Ishikawa (cell line): ENCODE measurements around the gene ROPN1L.

Experiments
- CEBPB ChIP-seq: IDR thresholded peaks from 2 replicates; pipeline ENCODE4 v1.6.1; 2012
- CREB1 ChIP-seq: IDR thresholded peaks from 2 replicates; pipeline ENCODE4 v1.6.1; 2012; ENCODE audit warnings: low read depth
- EGR1 ChIP-seq: IDR thresholded peaks from 2 replicates; pipeline ENCODE4 v1.6.1; 2012
- EP300 ChIP-seq: IDR thresholded peaks from 2 replicates; pipeline ENCODE4 v1.6.1; 2012; ENCODE audit warnings: borderline replicate concordance
- FOXM1 ChIP-seq: IDR thresholded peaks from 2 replicates; pipeline ENCODE4 v1.6.1; 2012; ENCODE audit warnings: low read depth, borderline replicate concordance
- NFIC ChIP-seq: IDR thresholded peaks from 2 replicates; pipeline ENCODE4 v1.6.1; 2012
- RAD21 ChIP-seq: IDR thresholded peaks from 2 replicates; pipeline ENCODE4 v1.6.1; 2012; ENCODE audit warnings: low read depth
- TAF1 ChIP-seq: IDR thresholded peaks from 2 replicates; pipeline ENCODE4 v1.6.1; 2012; ENCODE audit warnings: low read depth, mild to moderate bottlenecking
- TCF12 ChIP-seq: IDR thresholded peaks from 2 replicates; pipeline ENCODE4 v1.6.1; 2012; ENCODE audit warnings: low read depth
- TEAD4 ChIP-seq: IDR thresholded peaks from 2 replicates; pipeline ENCODE4 v1.6.1; 2012
- YY1 ChIP-seq: IDR thresholded peaks from 2 replicates; pipeline ENCODE4 v1.6.1; 2012; ENCODE audit warnings: low read depth
- ZBTB7A ChIP-seq: IDR thresholded peaks from 2 replicates; pipeline ENCODE4 v1.6.1; 2012; ENCODE audit warnings: low read depth
- TF ChIP-seq, protein P1 (sequence below): IDR thresholded peaks from 2 replicates; pipeline ENCODE4 v1.6.1; 2012
- TF ChIP-seq, protein P2 (sequence below): IDR thresholded peaks from 2 replicates; pipeline ENCODE4 v1.6.1; 2012
- TF ChIP-seq, protein P3 (sequence below): IDR thresholded peaks from 2 replicates; pipeline ENCODE4 v1.6.1; 2012; ENCODE audit warnings: low read depth, mild to moderate bottlenecking

ROPN1L gene

GRCh38 chr5:10460252-10460906 lies 18.7 kb downstream of the ROPN1L start:
- TF ChIP-seq, protein P1, sequence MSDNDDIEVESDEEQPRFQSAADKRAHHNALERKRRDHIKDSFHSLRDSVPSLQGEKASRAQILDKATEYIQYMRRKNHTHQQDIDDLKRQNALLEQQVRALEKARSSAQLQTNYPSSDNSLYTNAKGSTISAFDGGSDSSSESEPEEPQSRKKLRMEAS, result peak; percentile 33; the same call in 1 of the 2 replicates
- TF ChIP-seq, protein P2, sequence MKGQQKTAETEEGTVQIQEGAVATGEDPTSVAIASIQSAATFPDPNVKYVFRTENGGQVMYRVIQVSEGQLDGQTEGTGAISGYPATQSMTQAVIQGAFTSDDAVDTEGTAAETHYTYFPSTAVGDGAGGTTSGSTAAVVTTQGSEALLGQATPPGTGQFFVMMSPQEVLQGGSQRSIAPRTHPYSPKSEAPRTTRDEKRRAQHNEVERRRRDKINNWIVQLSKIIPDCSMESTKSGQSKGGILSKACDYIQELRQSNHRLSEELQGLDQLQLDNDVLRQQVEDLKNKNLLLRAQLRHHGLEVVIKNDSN, result 0 out of 2 replicates have a peak, but pooled peaks have one; percentile 20
- TF ChIP-seq NFIC (peak; percentile 83), TEAD4 (no peak), RAD21 (peak; percentile 41; the same call in 1 of the 2 replicates), FOXM1 (no peak), ZBTB7A (no peak)

DNA sequence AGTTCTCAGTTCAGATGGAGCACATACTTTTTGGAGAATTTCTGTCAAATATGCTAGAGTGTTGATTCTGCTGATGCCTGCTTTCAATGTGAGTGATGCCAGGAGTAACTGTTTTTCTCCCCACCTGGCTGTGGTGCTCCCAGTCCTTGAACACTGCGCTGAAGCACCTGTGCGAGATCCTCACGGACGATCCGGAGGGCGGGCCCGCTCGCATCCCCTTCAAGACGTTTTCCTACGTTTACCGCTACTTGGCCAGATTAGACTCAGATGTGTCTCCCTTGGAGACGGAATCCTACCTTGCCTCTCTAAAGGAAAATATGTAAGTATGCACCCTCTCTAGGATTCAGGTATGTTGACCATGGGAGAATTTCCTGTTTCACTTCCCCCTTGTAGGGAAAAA lies 19.4 kb downstream of the ROPN1L start:
- TF ChIP-seq, protein P1, result no peak
- TF ChIP-seq ZBTB7A, result no peak
- TF ChIP-seq NFIC, result no peak
- TF ChIP-seq YY1, result no peak
- TF ChIP-seq RAD21, result no peak
- TF ChIP-seq EP300, result no peak

GRCh38 chr5:10461904-10462555 lies 20.4 kb downstream of the ROPN1L start:
- TF ChIP-seq RAD21 (no peak), TCF12 (no peak), ZBTB7A (no peak), TEAD4 (no peak), EP300 (no peak), YY1 (no peak), NFIC (no peak), FOXM1 (no peak), TAF1 (no peak)
- TF ChIP-seq, protein P3, sequence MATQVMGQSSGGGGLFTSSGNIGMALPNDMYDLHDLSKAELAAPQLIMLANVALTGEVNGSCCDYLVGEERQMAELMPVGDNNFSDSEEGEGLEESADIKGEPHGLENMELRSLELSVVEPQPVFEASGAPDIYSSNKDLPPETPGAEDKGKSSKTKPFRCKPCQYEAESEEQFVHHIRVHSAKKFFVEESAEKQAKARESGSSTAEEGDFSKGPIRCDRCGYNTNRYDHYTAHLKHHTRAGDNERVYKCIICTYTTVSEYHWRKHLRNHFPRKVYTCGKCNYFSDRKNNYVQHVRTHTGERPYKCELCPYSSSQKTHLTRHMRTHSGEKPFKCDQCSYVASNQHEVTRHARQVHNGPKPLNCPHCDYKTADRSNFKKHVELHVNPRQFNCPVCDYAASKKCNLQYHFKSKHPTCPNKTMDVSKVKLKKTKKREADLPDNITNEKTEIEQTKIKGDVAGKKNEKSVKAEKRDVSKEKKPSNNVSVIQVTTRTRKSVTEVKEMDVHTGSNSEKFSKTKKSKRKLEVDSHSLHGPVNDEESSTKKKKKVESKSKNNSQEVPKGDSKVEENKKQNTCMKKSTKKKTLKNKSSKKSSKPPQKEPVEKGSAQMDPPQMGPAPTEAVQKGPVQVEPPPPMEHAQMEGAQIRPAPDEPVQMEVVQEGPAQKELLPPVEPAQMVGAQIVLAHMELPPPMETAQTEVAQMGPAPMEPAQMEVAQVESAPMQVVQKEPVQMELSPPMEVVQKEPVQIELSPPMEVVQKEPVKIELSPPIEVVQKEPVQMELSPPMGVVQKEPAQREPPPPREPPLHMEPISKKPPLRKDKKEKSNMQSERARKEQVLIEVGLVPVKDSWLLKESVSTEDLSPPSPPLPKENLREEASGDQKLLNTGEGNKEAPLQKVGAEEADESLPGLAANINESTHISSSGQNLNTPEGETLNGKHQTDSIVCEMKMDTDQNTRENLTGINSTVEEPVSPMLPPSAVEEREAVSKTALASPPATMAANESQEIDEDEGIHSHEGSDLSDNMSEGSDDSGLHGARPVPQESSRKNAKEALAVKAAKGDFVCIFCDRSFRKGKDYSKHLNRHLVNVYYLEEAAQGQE, result no peak

DNA sequence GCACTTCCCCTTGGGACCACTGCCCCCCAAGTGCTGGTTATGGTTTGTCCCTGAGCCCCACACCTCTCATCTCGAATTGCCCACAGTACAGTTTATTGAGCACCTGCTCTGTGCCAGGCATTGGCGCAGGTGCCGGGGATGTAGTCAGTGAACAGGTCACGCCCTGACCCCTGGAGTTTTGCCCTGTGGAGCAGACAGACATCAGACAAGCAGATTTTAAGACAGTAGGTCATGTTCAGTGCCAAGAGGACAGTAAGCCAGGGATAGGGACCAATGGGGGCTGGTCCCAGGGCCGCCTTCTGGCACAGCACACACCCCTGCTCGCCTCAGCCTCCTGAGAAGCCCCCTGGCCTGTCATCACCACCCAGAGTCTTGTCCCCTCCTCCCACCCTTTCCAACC lies 21.9 kb downstream of the ROPN1L start:
- TF ChIP-seq, protein P1, result no peak
- TF ChIP-seq, protein P2, result no peak
- TF ChIP-seq CREB1 (no peak), TEAD4 (no peak), TCF12 (no peak), EGR1 (no peak), CEBPB (no peak), YY1 (no peak), RAD21 (no peak), ZBTB7A (no peak), EP300 (no peak), NFIC (no peak), FOXM1 (no peak), TAF1 (no peak)
- TF ChIP-seq, protein P3, result no peak

GRCh38 chr5:10464173-10464572 lies 22.5 kb downstream of the ROPN1L start:
- TF ChIP-seq TAF1, result no peak
- TF ChIP-seq, protein P1, result no peak
- TF ChIP-seq, protein P2, result no peak
